ENCODE results near the gene ETS1. TPM values are rescaled to one million over a fixed set of nuclear protein-coding genes. Genes with fewer than 3 reads are reported as not detected.
A peak's percentile ranks its signal among the peaks of the same experiment; 100 is the strongest.

The ETS1 gene
- total and polyA plus RNA-seq, 5 donors = 24.5 to 60.6 (median 50.6) TPM

GRCh38 chr11:128551058-128551457 lies 36.3 kb downstream of the ETS1 start:
- Histone ChIP-seq H3K4me1 (ENCODE audit: control insufficient read depth, insufficient read depth, low read length) (peaks cover 13% of the 10 kb centered on the region), H3K27me3 (ENCODE audit: control insufficient read depth, insufficient read depth) (no peaks in the 10 kb centered on the region), H3K4me3 (ENCODE audit: low read length) (no peak overlapping the region), H3K27ac (ENCODE audit: low read length) (no peak overlapping the region), H3K9me3 (ENCODE audit: control insufficient read depth, low read length) (no peaks in the 10 kb centered on the region)
- WGBS = 89% methylated on average over 4 of the region's 4 CpGs
- DNase-seq = no peak
- intact Hi-C loops (cut with DNase I) = loop anchor here in 2 of 4 donors (10.0 kb wide), 3 partner anchors 74 to 256 kb away; no protein-coding TSS in a partner anchor
- ATAC-seq = no peak

- Histone ChIP-seq H3K4me3 (ENCODE audit: low read length) (no peak overlapping the region), H3K9me3 (ENCODE audit: control insufficient read depth, low read length) (no peaks in the 10 kb centered on the region), H3K27ac (ENCODE audit: low read length) (peak overlapping the region; percentile 79), H3K27me3 (ENCODE audit: control insufficient read depth, insufficient read depth) (no peaks in the 10 kb centered on the region), H3K4me1 (ENCODE audit: control insufficient read depth, insufficient read depth, low read length) (peaks cover 13% of the 10 kb centered on the region)
- no peak for DNase-seq
- intact Hi-C loops (cut with DNase I) = loop anchor here in 2 of 4 donors (10.0 kb wide), 3 partner anchors 74 to 256 kb away; no protein-coding TSS in a partner anchor
- 57% methylated on average over 4 of the region's 4 CpGs for WGBS
- ATAC-seq = no peak
Observed at GRCh38 chr11:128550261-128550821, 37.0 kb downstream of the ETS1 start.

GRCh38 chr11:128549256-128549944 lies 38.0 kb downstream of the ETS1 start:
- intact Hi-C loops (cut with DNase I) = no loop called here
- DNase-seq (peak; percentile 70 to 85 (median 72)), ATAC-seq (peak; percentile 43 to 45)
- WGBS = 14% methylated on average over 37 of the region's 37 CpGs
- peak overlapping the region; percentile 79 for H3K27ac ChIP-seq (ENCODE audit: low read length)
- no peaks in the 10 kb centered on the region for H3K9me3 ChIP-seq (ENCODE audit: control insufficient read depth, low read length)
- H3K4me1 ChIP-seq (ENCODE audit: control insufficient read depth, insufficient read depth, low read length) = peaks cover 13% of the 10 kb centered on the region
- peak overlapping the region; percentile 60 for H3K4me3 ChIP-seq (ENCODE audit: low read length)
- no peaks in the 10 kb centered on the region for H3K27me3 ChIP-seq (ENCODE audit: control insufficient read depth, insufficient read depth)

GRCh38 chr11:128548649-128549255 lies 38.6 kb downstream of the ETS1 start:
- WGBS = under 1% methylated on average over 32 of the region's 32 CpGs
- Histone ChIP-seq H3K9me3 (ENCODE audit: control insufficient read depth, low read length) (no peaks in the 10 kb centered on the region), H3K4me3 (ENCODE audit: low read length) (peak overlapping the region; percentile 60), H3K27me3 (ENCODE audit: control insufficient read depth, insufficient read depth) (no peaks in the 10 kb centered on the region), H3K27ac (ENCODE audit: low read length) (peak overlapping the region; percentile 50), H3K4me1 (ENCODE audit: control insufficient read depth, insufficient read depth, low read length) (peaks cover 9% of the 10 kb centered on the region)
- intact Hi-C loops (cut with DNase I) = no loop called here
- ATAC-seq (peak; percentile 90 to 95), DNase-seq (peak; percentile 79 to 91 (median 88))

- intact Hi-C loops (cut with DNase I) = no loop called here
- H3K9me3 ChIP-seq (ENCODE audit: control insufficient read depth, low read length) = no peaks in the 10 kb centered on the region
- 43% methylated on average over 11 of the region's 11 CpGs for WGBS
- H3K27me3 ChIP-seq (ENCODE audit: control insufficient read depth, insufficient read depth) = no peaks in the 10 kb centered on the region
- no peak for ATAC-seq
- H3K4me3 ChIP-seq (ENCODE audit: low read length) = peak overlapping the region; percentile 60
- DNase-seq = no peak
- peaks cover 9% of the 10 kb centered on the region for H3K4me1 ChIP-seq (ENCODE audit: control insufficient read depth, insufficient read depth, low read length)
- H3K27ac ChIP-seq (ENCODE audit: low read length) = peak overlapping the region; percentile 30
Observed at GRCh38 chr11:128547946-128548648, 39.3 kb downstream of the ETS1 start.

- WGBS = 67% methylated on average over 2 of the region's 2 CpGs
- Histone ChIP-seq H3K9me3 (ENCODE audit: control insufficient read depth, low read length) (no peaks in the 10 kb centered on the region), H3K4me1 (ENCODE audit: control insufficient read depth, insufficient read depth, low read length) (peaks cover 9% of the 10 kb centered on the region), H3K27ac (ENCODE audit: low read length) (peak overlapping the region; percentile 61), H3K27me3 (ENCODE audit: control insufficient read depth, insufficient read depth) (no peaks in the 10 kb centered on the region), H3K4me3 (ENCODE audit: low read length) (no peak overlapping the region)
- intact Hi-C loops (cut with DNase I) = no loop called here
- no peak for DNase-seq
- no peak for ATAC-seq
Observed at GRCh38 chr11:128546916-128547315, 40.4 kb downstream of the ETS1 start.

- Histone ChIP-seq H3K4me3 (ENCODE audit: low read length) (no peak overlapping the region), H3K4me1 (ENCODE audit: control insufficient read depth, insufficient read depth, low read length) (peaks cover 5% of the 10 kb centered on the region), H3K27me3 (ENCODE audit: control insufficient read depth, insufficient read depth) (no peaks in the 10 kb centered on the region), H3K9me3 (ENCODE audit: control insufficient read depth, low read length) (no peaks in the 10 kb centered on the region), H3K27ac (ENCODE audit: low read length) (peak overlapping the region; percentile 13)
- ATAC-seq (peak in 1 of 2 donors; percentile 23), DNase-seq (no peak)
- intact Hi-C loops (cut with DNase I) = no loop called here
- WGBS = 18% methylated on average over 7 of the region's 7 CpGs
Observed at GRCh38 chr11:128544471-128545051, 42.8 kb downstream of the ETS1 start.

- ATAC-seq (no peak), DNase-seq (no peak)
- WGBS = 75% methylated on average over 6 of the region's 6 CpGs
- Histone ChIP-seq H3K9me3 (ENCODE audit: control insufficient read depth, low read length) (no peaks in the 10 kb centered on the region), H3K27me3 (ENCODE audit: control insufficient read depth, insufficient read depth) (no peaks in the 10 kb centered on the region), H3K4me1 (ENCODE audit: control insufficient read depth, insufficient read depth, low read length) (peaks cover 3% of the 10 kb centered on the region), H3K27ac (ENCODE audit: low read length) (no peak overlapping the region), H3K4me3 (ENCODE audit: low read length) (no peak overlapping the region)
- intact Hi-C loops (cut with DNase I) = no loop called here
Observed at GRCh38 chr11:128540469-128540868, 46.9 kb downstream of the ETS1 start.

GRCh38 chr11:128536506-128536905 lies 50.9 kb downstream of the ETS1 start:
- H3K4me3 ChIP-seq (ENCODE audit: low read length) = no peak overlapping the region
- intact Hi-C loops (cut with DNase I) = no loop called here
- no peaks in the 10 kb centered on the region for H3K4me1 ChIP-seq (ENCODE audit: control insufficient read depth, insufficient read depth, low read length)
- H3K9me3 ChIP-seq (ENCODE audit: control insufficient read depth, low read length) = no peaks in the 10 kb centered on the region
- H3K27ac ChIP-seq (ENCODE audit: low read length) = no peak overlapping the region
- WGBS = 98% methylated on average over 1 of the region's 1 CpG
- DNase-seq (no peak), ATAC-seq (no peak)
- H3K27me3 ChIP-seq (ENCODE audit: control insufficient read depth, insufficient read depth) = no peaks in the 10 kb centered on the region

GRCh38 chr11:128535468-128536457 lies 51.6 kb downstream of the ETS1 start:
- DNase-seq = no peak
- 90% methylated on average over 1 of the region's 1 CpG for WGBS
- ATAC-seq = no peak
- H3K4me3 ChIP-seq (ENCODE audit: low read length) = no peak overlapping the region
- H3K4me1 ChIP-seq (ENCODE audit: control insufficient read depth, insufficient read depth, low read length) = no peaks in the 10 kb centered on the region
- H3K9me3 ChIP-seq (ENCODE audit: control insufficient read depth, low read length) = no peaks in the 10 kb centered on the region
- no peak overlapping the region for H3K27ac ChIP-seq (ENCODE audit: low read length)
- intact Hi-C loops (cut with DNase I) = no loop called here
- no peaks in the 10 kb centered on the region for H3K27me3 ChIP-seq (ENCODE audit: control insufficient read depth, insufficient read depth)

Measured in right cardiac atrium (tissue), 5 donors.